GM23338 (cell line): Measurements from ENCODE around the gene LRMDA. TPM values are rescaled to one million over a fixed set of nuclear protein-coding genes. Genes with fewer than 3 reads are reported as not detected.

Source experiments
- ATAC-seq: fragments of 200-7000 bp; cut with Tn5 transposase; 3 replicates; pipeline ENCODE4 v1.9.1; 2020
- DNase-seq: peaks from one replicate; pipeline ENCODE4 v3.0.0-alpha.2; 2015; ENCODE audit warnings: low spot score
- H2AFZ ChIP-seq: fragments of 200-600 bp; sonication (generic); 2 replicates; pipeline ENCODE4 v1.8.0; 2016; ENCODE audit warnings: antibody characterized with exemption, mild to moderate bottlenecking, moderate library complexity
- H3F3A ChIP-seq: fragments of 200-600 bp; sonication (generic); replicated peaks from 2 replicates; pipeline ENCODE4 v1.8.0; 2017; ENCODE audit warnings: antibody characterized with exemption, mixed run types, low read depth
- H3K27ac ChIP-seq: fragments of 200-600 bp; sonication (generic); 2 replicates; pipeline ENCODE4 v1.6.1; 2016; ENCODE audit warnings: low read depth
- H3K27me3 ChIP-seq: fragments of 200-600 bp; sonication (generic); 2 replicates; pipeline ENCODE4 v1.8.0; 2016; ENCODE audit warnings: mild to moderate bottlenecking, mixed run types, moderate library complexity; ENCODE audit not compliant: insufficient read depth
- H3K36me3 ChIP-seq: fragments of 200-600 bp; sonication (generic); 2 replicates; pipeline ENCODE4 v1.8.0; 2016; ENCODE audit warnings: mild to moderate bottlenecking; ENCODE audit not compliant: insufficient read depth
- H3K4me1 ChIP-seq: fragments of 200-600 bp; sonication (generic); 2 replicates; pipeline ENCODE4 v1.8.0; 2016; ENCODE audit warnings: mild to moderate bottlenecking, moderate library complexity; ENCODE audit not compliant: insufficient read depth
- H3K4me2 ChIP-seq: fragments of 200-600 bp; sonication (generic); 2 replicates; pipeline ENCODE4 v1.7.1; 2017; ENCODE audit warnings: mixed run types
- H3K4me3 ChIP-seq: fragments of 200-600 bp; sonication (generic); 2 replicates; pipeline ENCODE4 v1.6.1; 2016; ENCODE audit warnings: mixed run types
- H3K79me2 ChIP-seq: fragments of 200-600 bp; sonication (generic); replicated peaks from 2 replicates; pipeline ENCODE4 v1.8.0; 2017; ENCODE audit warnings: mild to moderate bottlenecking; ENCODE audit not compliant: insufficient read depth
- H3K9me2 ChIP-seq: fragments of 200-600 bp; sonication (generic); 2 replicates; pipeline ENCODE4 v1.8.0; 2017; ENCODE audit not compliant: insufficient read depth
- H4K20me1 ChIP-seq: fragments of 200-600 bp; sonication (generic); replicated peaks from 2 replicates; pipeline ENCODE4 v1.8.0; 2017; ENCODE audit warnings: mild to moderate bottlenecking; ENCODE audit not compliant: insufficient read depth
- H3K27ac Mint-ChIP-seq: 2 replicates; pipeline ENCODE4 v1.8.0; 2020; ENCODE audit warnings: inconsistent platforms, mild to moderate bottlenecking, moderate library complexity, mixed read lengths
- H3K27me3 Mint-ChIP-seq: 3 replicates; pipeline ENCODE4 v1.8.0; 2022; ENCODE audit warnings: low read depth, mild to moderate bottlenecking, moderate library complexity, mixed read lengths, inconsistent platforms; ENCODE audit not compliant: insufficient read depth, poor library complexity
- H3K36me3 Mint-ChIP-seq: 3 replicates; pipeline ENCODE4 v1.8.0; 2021; ENCODE audit warnings: low read depth, mild to moderate bottlenecking, inconsistent platforms, moderate library complexity, mixed read lengths
- H3K4me1 Mint-ChIP-seq: 3 replicates; pipeline ENCODE4 v1.8.0; 2020; ENCODE audit warnings: mild to moderate bottlenecking, inconsistent platforms, mixed read lengths
- H3K4me3 Mint-ChIP-seq: 3 replicates; pipeline ENCODE4 v1.8.0; 2021; ENCODE audit warnings: moderate library complexity, mild to moderate bottlenecking, inconsistent platforms, mixed read lengths
- H3K9me3 Mint-ChIP-seq: 3 replicates; pipeline ENCODE4 v1.8.0; 2020; ENCODE audit warnings: moderate library complexity, mild to moderate bottlenecking, inconsistent platforms, mixed read lengths
- CREB1 ChIP-seq: fragments of 250-450 bp; sonication (Bioruptor Pico); IDR thresholded peaks from 2 replicates; pipeline ENCODE4 v1.5.0; 2020; ENCODE audit warnings: low read depth, mild to moderate bottlenecking, moderate library complexity
- CTCF ChIP-seq, 2 experiments: fragments of 200-600 bp in 1 of 2; sonication (generic) in 1 of 2; conservative IDR thresholded peaks; 2 replicates each; pipeline versions ENCODE4 v1.5.1 to v1.6.1; 2016 to 2017; ENCODE audit warnings: antibody characterized with exemption in 2 of 2, low read depth in 2 of 2, mild to moderate bottlenecking in 2 of 2, moderate library complexity in 1 of 2
- ETS1 ChIP-seq: IDR thresholded peaks from 2 replicates; pipeline ENCODE4 v1.6.1; 2016; ENCODE audit warnings: antibody characterized with exemption
- EZH2 ChIP-seq: fragments of 200-600 bp; sonication (generic); IDR thresholded peaks from one replicate; pipeline ENCODE4 v1.8.0; 2017; ENCODE audit warnings: antibody characterized with exemption, mild to moderate bottlenecking, low read depth; ENCODE audit not compliant: unreplicated experiment
- EZH2phosphoT487 ChIP-seq: fragments of 200-600 bp; sonication (generic); IDR thresholded peaks from one replicate; pipeline ENCODE4 v1.8.1; 2018; ENCODE audit warnings: antibody characterized with exemption; ENCODE audit not compliant: unreplicated experiment
- JUNB ChIP-seq: IDR thresholded peaks from one replicate; pipeline ENCODE4 v1.6.1; 2016; ENCODE audit warnings: antibody characterized with exemption; ENCODE audit not compliant: unreplicated experiment
- NANOG ChIP-seq: IDR thresholded peaks from 2 replicates; pipeline ENCODE4 v1.6.1; 2016; ENCODE audit warnings: antibody characterized with exemption, borderline replicate concordance
- POLR2AphosphoS5 ChIP-seq: IDR thresholded peaks from 2 replicates; pipeline ENCODE4 v1.6.1; 2016; ENCODE audit warnings: antibody characterized with exemption, low read depth
- REST ChIP-seq: IDR thresholded peaks from one replicate; pipeline ENCODE4 v1.6.1; 2018; ENCODE audit warnings: antibody characterized with exemption; ENCODE audit not compliant: unreplicated experiment
- STAT1 ChIP-seq: IDR thresholded peaks from one replicate; pipeline ENCODE4 v1.6.1; 2016; ENCODE audit warnings: antibody characterized with exemption; ENCODE audit not compliant: unreplicated experiment
- ZNF114 ChIP-seq: fragments of 250-450 bp; sonication (Bioruptor Pico); IDR thresholded peaks from 2 replicates; pipeline ENCODE4 v1.5.0; 2020; ENCODE audit warnings: mild to moderate bottlenecking, moderate library complexity
- ZNF331 ChIP-seq: fragments of 250-450 bp; sonication (Bioruptor Pico); IDR thresholded peaks from 2 replicates; pipeline ENCODE4 v1.5.0; 2020; ENCODE audit warnings: low read depth, mild to moderate bottlenecking, moderate library complexity
- ZNF462 ChIP-seq: fragments of 250-450 bp; sonication (Bioruptor Pico); IDR thresholded peaks from 2 replicates; pipeline ENCODE4 v1.5.0; 2020; ENCODE audit warnings: mild to moderate bottlenecking, moderate library complexity
- polyA plus RNA-seq: library from polyadenylated mRNA; unstranded; fragments of >200 nt; fragmentation: Nextera tagmentation; extraction: Ambion mirVana; gene quantifications from 2 replicates; pipeline ENCODE4 v1.2.1, GENCODE V29; 2016
- total RNA-seq: library from RNA; depleted of rRNA; stranded (reverse); fragments of >200 nt; shearing (Covaris generic); gene quantifications from 2 replicates; pipeline ENCODE4 v1.2.3, GENCODE V29; 2014

Gene LRMDA
- total and polyA plus RNA-seq, 2 experiments from 2014 or later, result 0.90 to 1.8 TPM

GRCh38 chr10:76242956-76243355, 811.5 kb downstream of the LRMDA start:
- no peak for TF ChIP-seq ZNF331 (CRISPR knock-in tag)
- no peak for TF ChIP-seq EZH2phosphoT487
- no peak for TF ChIP-seq ZNF114 (CRISPR knock-in tag)
- no peak for TF ChIP-seq JUNB
- no peak for TF ChIP-seq ZNF462 (CRISPR knock-in tag)
- TF ChIP-seq CTCF (conservative IDR thresholded peaks at IDR 0.05; ENCODE audit: low read depth in 2 of 2), result no peak
- TF ChIP-seq EZH2, result no peak
- no peak for TF ChIP-seq REST
- no peak for TF ChIP-seq POLR2AphosphoS5
- TF ChIP-seq NANOG, result no peak
- no peak for TF ChIP-seq CREB1 (CRISPR knock-in tag)
- no peak for TF ChIP-seq STAT1
- TF ChIP-seq ETS1, result no peak
- Histone ChIP-seq H3K27me3 (no peaks in the 10 kb centered on the region; the same call in 1 of the 2 replicates), H3K9me2 (peaks cover 3% of the 10 kb centered on the region; the same call in 1 of the 2 replicates), H3K27ac (no peak overlapping the region), H3K36me3 (no peaks in the 10 kb centered on the region), H4K20me1 (no peaks in the 10 kb centered on the region), H3K4me1 (no peaks in the 10 kb centered on the region), H2AFZ (no peak overlapping the region), H3F3A (no peaks in the 10 kb centered on the region), H3K4me2 (no peak overlapping the region), H3K4me3 (no peak overlapping the region), H3K79me2 (no peaks in the 10 kb centered on the region)
- no peaks in the 10 kb centered on the region for H3K36me3 Mint-ChIP-seq
- no peak overlapping the region for H3K4me3 Mint-ChIP-seq
- DNase-seq (no peak), ATAC-seq (no peak)
- peaks cover 1% of the 10 kb centered on the region for H3K27me3 Mint-ChIP-seq
- no peaks in the 10 kb centered on the region for H3K4me1 Mint-ChIP-seq
- no peak overlapping the region for H3K27ac Mint-ChIP-seq
- no peaks in the 10 kb centered on the region for H3K9me3 Mint-ChIP-seq
